Activated T-helper 2 cell treated with anti-CD3 and anti-CD28 coated beads, Interferon-gamma antibody, Interleukin-2, Interleukin-4, amounts not matched to agents 10 μg/mL and 5 μg/mL and 100 μg/mL, durations not matched to agents 14 hours and 24 hours and 36 hours (primary cell): ENCODE results near the gene VCAN. TPM values are rescaled to one million over a fixed set of nuclear protein-coding genes. Genes with fewer than 3 reads are reported as not detected.

Source experiments
- DNase-seq: peaks from one replicate; pipeline ENCODE4 v3.0.0; 2021; ENCODE audit warnings: low spot score
- H3K27ac Mint-ChIP-seq: one replicate; pipeline ENCODE4 v1.8.0; 2021; ENCODE audit warnings: mixed read lengths
- H3K27me3 Mint-ChIP-seq: one replicate; pipeline ENCODE4 v1.8.0; 2021; ENCODE audit warnings: low read depth, mixed read lengths
- H3K36me3 Mint-ChIP-seq: one replicate; pipeline ENCODE4 v1.8.0; 2021; ENCODE audit warnings: low read depth, mixed read lengths
- H3K4me1 Mint-ChIP-seq: one replicate; pipeline ENCODE4 v1.8.0; 2021; ENCODE audit warnings: low read depth, mixed read lengths
- H3K4me3 Mint-ChIP-seq: one replicate; pipeline ENCODE4 v1.8.0; 2021; ENCODE audit warnings: low read depth, mild to moderate bottlenecking, moderate library complexity, mixed read lengths
- H3K9me3 Mint-ChIP-seq: one replicate; pipeline ENCODE4 v1.8.0; 2021; ENCODE audit warnings: mixed read lengths
- intact Hi-C: fragments of 100-400 bp; cut with micrococcal nuclease; formaldehyde crosslinking; loops from one replicate; pipeline ENCODE4 v1.15.1; 2023
- total RNA-seq: library from RNA; stranded (reverse); gene quantifications from 2 replicates; pipeline ENCODE4 v1.2.3, GENCODE V29; 2022

VCAN gene
- total RNA-seq, 1 donor from 2014 or later = not detected

DNA sequence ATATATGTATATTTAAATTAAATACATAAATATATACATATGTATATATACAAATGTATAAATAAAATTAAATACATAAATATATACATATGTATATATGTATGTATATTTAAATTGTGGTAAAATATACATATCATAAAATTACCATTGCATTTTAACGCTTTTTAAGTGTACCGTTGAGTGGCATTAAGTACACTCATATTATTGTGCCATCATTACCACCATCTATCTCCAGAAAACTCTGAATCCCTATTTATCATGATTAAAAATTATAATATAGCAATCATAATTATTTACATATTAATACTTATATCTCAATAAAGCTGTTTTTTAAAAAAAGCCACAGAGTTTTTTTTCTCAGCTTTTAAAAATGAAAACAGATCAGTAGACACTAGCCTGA is 27.1 kb upstream of the VCAN start:
- intact Hi-C loops = no loop called here
- H3K27me3 Mint-ChIP-seq = peaks cover 3% of the 10 kb centered on the region
- H3K27ac Mint-ChIP-seq = no peak overlapping the region
- DNase-seq = no peak
- H3K4me1 Mint-ChIP-seq = no peaks in the 10 kb centered on the region
- H3K4me3 Mint-ChIP-seq = no peak overlapping the region
- H3K9me3 Mint-ChIP-seq = no peaks in the 10 kb centered on the region
- no peaks in the 10 kb centered on the region for H3K36me3 Mint-ChIP-seq

DNA sequence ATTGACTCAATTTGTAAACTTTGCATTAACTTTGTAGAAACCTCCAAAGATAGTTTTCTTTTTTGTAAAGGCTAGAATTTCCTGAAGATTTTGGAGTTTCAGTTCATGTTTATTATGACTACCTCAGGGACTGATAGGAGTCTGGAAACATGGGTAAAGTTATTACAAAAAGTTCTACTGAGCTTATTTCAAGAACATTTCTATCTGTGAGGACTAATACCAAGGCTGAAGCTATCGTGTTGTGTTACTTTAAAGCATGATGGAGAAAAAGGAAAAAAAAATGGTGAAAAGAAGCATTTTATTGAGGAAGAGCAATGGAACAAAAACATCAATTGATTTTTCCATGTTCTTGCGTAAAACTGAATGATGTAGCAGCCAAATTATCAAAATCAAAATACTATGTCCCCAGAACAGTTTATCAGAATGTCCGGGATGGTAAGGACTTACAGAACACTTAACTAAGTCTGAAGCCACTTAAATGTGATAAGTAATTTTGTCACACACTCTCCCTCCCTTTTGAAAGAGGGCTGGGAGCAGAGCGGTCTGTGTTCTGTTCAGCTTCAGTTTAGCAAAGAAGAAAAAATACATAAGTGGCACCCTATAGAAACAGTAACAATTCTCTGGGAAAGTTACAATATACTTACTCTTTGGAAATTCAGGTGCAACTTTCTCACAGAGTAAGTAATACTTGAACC is 25.1 kb upstream of the VCAN start:
- no peaks in the 10 kb centered on the region for H3K4me1 Mint-ChIP-seq
- no peaks in the 10 kb centered on the region for H3K9me3 Mint-ChIP-seq
- H3K27ac Mint-ChIP-seq = no peak overlapping the region
- peaks cover 3% of the 10 kb centered on the region for H3K27me3 Mint-ChIP-seq
- intact Hi-C loops = no loop called here
- no peak overlapping the region for H3K4me3 Mint-ChIP-seq
- no peaks in the 10 kb centered on the region for H3K36me3 Mint-ChIP-seq
- no peak for DNase-seq

DNA sequence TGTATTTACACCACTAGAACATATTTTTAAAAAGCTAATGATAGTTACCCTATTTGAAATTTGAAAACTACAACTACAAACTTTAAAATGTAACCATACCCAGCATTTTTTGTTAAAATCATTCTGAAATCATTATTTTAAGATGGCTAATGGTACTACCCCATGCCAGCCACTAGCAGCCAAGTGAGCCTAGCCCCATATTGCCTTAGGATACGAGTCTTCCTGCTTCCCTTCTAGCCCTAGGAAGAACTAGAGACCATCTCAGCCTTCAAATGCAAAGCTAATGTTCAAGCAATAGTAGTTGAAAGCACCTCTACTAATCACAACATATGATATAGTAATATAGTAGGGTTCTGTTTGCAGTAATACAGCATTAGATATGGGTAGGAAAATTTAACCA is 24.0 kb upstream of the VCAN start:
- H3K9me3 Mint-ChIP-seq = no peaks in the 10 kb centered on the region
- H3K4me1 Mint-ChIP-seq = no peaks in the 10 kb centered on the region
- H3K4me3 Mint-ChIP-seq = no peak overlapping the region
- H3K36me3 Mint-ChIP-seq = no peaks in the 10 kb centered on the region
- intact Hi-C loops = no loop called here
- no peak for DNase-seq
- H3K27me3 Mint-ChIP-seq = peaks cover 3% of the 10 kb centered on the region
- no peak overlapping the region for H3K27ac Mint-ChIP-seq

DNA sequence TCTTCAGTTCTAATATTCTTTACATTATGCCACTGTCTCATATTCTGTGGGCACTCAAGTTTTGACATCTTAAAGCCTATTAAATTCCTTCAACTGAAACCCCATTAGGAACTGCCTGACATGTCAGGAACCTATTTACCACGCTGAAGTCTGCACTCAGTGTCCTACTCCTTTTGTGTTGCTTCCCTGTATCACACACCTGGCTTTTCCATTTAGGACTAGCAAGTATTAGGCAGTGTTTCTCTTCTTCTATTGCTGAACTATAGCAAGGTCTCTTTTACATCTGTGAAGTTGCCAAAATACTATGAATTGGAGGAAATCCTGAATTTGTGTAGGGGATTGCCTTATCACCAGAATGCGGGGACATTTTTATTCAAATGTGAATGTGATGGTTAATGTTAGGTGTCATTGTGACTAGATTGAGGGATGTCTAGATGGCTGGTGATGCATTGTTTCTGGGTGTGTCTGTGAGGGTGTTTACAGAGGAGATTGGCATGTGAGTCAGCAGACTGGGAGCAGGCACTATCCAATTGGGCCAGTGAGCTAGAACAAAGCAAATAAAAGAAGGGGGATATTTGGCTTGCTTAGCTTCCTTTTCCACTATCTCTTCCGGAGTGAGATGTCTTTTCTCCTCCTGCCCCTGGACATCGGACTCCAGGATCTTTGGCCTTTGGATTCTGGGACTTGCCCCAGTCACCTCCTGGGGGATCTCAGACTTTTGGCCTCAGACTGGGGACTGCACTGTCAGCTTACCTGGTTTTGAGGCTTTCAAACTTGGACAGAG is 21.2 kb upstream of the VCAN start:
- no peak overlapping the region for H3K4me3 Mint-ChIP-seq

DNA sequence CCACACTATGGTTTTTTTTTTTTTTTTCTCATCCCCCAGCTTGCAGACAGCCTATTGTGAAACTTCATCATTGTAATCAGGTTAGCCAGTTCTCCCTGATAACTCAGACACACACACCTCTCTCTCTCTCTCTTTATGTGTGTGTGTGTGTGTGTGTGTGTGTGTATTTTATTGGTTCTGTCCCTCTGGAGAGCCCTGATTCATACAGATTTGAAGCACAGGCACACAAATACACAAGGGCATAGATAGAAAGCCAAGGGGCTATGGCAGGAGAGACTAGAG is 20.6 kb upstream of the VCAN start:
- no peaks in the 10 kb centered on the region for H3K36me3 Mint-ChIP-seq
- H3K27ac Mint-ChIP-seq = no peak overlapping the region
- H3K4me1 Mint-ChIP-seq = no peaks in the 10 kb centered on the region
- no peak overlapping the region for H3K4me3 Mint-ChIP-seq
- peaks cover 3% of the 10 kb centered on the region for H3K27me3 Mint-ChIP-seq
- intact Hi-C loops = no loop called here
- peaks cover 25% of the 10 kb centered on the region for H3K9me3 Mint-ChIP-seq
- DNase-seq = no peak

More for the DNA sequence above, 21.2 kb upstream of the VCAN start:
- Mint-ChIP-seq H3K27ac (no peak overlapping the region), H3K27me3 (peaks cover 3% of the 10 kb centered on the region), H3K9me3 (peaks cover 25% of the 10 kb centered on the region), H3K4me1 (no peaks in the 10 kb centered on the region), H3K36me3 (no peaks in the 10 kb centered on the region)
- DNase-seq = no peak
- intact Hi-C loops = no loop called here

DNA sequence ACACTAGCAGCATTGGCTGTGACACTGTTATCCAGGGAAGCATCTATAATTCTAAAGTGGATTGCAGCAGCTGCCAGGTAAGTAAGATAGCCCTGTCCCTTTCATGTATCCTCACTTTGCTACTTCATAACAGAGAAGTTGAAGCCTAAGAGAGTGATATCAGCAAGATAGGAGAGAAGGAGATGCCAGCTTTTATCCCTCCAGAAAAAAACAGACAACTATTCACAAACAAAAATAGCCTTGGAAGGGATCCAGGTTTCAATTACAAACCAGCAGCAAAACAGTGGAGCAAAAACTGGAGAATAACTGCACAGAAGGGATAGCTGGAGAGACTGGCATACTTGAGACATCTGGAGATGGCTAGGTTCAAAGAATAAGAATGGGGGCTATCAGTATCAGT is 19.6 kb upstream of the VCAN start:
- H3K27me3 Mint-ChIP-seq = peaks cover 3% of the 10 kb centered on the region
- H3K4me3 Mint-ChIP-seq = no peak overlapping the region
- intact Hi-C loops = no loop called here
- no peaks in the 10 kb centered on the region for H3K36me3 Mint-ChIP-seq
- DNase-seq = no peak
- H3K27ac Mint-ChIP-seq = no peak overlapping the region
- H3K9me3 Mint-ChIP-seq = peaks cover 28% of the 10 kb centered on the region
- H3K4me1 Mint-ChIP-seq = no peaks in the 10 kb centered on the region

DNA sequence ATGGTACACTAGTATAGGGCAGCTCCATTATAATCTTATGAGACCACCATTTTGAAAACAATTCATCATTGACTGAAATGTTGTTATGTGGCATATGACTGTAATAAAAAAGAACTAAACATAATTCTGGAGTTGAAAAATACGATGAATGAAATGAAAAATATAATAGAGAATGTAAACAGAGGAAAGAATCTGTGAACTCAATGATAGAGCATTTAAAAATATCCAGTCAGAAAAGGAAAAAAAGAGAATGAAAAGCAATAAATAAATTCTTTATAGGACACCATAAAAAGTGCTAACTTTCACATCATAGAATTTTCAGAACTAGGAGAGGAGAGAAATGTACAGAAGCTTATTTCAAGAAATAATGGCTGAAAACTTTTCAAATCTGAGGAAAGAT is 17.6 kb upstream of the VCAN start:
- Mint-ChIP-seq H3K27me3 (no peaks in the 10 kb centered on the region), H3K36me3 (no peaks in the 10 kb centered on the region), H3K9me3 (peaks cover 31% of the 10 kb centered on the region), H3K4me3 (no peak overlapping the region), H3K27ac (no peak overlapping the region), H3K4me1 (no peaks in the 10 kb centered on the region)
- intact Hi-C loops = no loop called here
- DNase-seq = no peak

DNA sequence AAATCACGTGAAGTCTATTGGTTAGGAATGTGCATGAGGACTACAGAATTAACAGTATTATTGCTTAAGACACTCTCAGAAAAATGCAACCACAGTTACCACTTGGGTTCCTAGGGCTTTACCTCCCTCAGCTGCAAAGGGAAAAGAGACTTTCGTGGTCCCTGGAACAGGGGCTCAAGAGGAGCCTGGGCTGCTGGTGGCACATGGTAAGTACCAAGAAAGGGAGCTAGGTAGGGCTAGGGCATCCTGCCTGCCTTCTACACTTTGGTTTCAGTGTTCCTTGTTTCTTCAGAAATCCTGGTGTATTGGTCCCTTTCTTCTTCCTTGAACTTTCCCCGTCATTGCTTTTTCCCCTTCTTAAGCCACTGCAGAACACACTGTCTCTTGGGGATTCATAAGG is 7.3 kb upstream of the VCAN start:
- Mint-ChIP-seq H3K27me3 (peaks cover 21% of the 10 kb centered on the region), H3K27ac (no peak overlapping the region), H3K4me3 (no peak overlapping the region), H3K36me3 (no peaks in the 10 kb centered on the region), H3K4me1 (no peaks in the 10 kb centered on the region), H3K9me3 (peaks cover 4% of the 10 kb centered on the region)
- DNase-seq = no peak
- intact Hi-C loops = no loop called here

DNA sequence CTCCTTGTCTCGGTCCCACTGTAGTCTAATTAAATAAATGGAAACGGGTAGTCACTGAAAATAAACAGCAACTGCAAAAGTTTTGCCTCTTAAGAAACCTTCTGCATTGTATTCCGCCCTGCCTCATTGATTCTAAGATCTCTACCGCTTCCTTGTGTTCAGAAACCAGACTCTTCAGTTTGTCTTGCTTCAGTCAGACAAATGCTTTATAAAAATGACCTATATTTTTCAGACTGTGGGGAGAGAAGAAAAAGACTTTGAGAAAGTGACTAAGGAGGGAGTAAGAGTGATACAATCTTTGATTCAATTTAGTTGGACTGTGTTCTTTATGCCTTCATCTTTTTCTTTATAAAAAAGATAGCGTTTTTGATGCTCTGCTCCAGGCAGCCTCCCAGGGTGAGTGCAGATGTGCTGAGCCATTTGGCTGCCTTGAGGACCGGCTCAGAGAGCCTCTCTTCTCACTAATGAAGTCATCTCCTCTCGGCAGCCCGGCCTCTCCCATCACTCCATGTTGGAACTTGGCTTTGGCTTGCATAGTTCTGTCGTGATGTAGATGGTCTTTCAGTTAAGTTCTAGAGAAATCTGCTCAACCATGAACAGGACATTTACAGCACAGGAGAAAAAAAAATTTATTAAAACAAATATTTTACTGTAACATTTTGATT is 4.0 kb upstream of the VCAN start:
- no peak overlapping the region for H3K4me3 Mint-ChIP-seq
- no peaks in the 10 kb centered on the region for H3K36me3 Mint-ChIP-seq
- DNase-seq = no peak
- H3K27me3 Mint-ChIP-seq = peaks cover 53% of the 10 kb centered on the region
- no peak overlapping the region for H3K27ac Mint-ChIP-seq
- peaks cover 10% of the 10 kb centered on the region for H3K4me1 Mint-ChIP-seq
- peaks cover 4% of the 10 kb centered on the region for H3K9me3 Mint-ChIP-seq
- intact Hi-C loops = no loop called here

DNA sequence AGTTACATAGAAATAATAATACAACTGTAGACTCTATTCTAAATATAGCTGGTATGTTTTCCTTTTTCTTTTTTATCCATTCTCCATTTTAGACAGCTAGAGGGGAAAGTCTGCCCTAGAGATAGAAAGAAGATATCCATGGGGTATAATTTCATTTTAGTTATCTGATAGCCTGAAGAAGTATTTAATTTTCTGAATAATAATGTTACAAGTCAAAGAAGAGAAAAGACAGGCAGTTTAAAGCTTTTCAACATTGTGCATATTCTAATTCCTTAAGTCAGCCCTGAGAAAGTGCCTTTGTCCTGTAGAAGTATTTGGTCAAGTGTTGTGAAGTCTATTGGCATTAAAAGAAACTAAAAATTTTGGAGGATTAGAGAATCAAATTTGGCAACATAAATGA is 2.5 kb upstream of the VCAN start:
- Mint-ChIP-seq H3K36me3 (no peaks in the 10 kb centered on the region), H3K27me3 (peaks cover 68% of the 10 kb centered on the region), H3K27ac (no peak overlapping the region), H3K4me3 (no peak overlapping the region), H3K9me3 (peaks cover under 1% of the 10 kb centered on the region), H3K4me1 (peaks cover 18% of the 10 kb centered on the region)
- intact Hi-C loops = no loop called here
- no peak for DNase-seq

DNA sequence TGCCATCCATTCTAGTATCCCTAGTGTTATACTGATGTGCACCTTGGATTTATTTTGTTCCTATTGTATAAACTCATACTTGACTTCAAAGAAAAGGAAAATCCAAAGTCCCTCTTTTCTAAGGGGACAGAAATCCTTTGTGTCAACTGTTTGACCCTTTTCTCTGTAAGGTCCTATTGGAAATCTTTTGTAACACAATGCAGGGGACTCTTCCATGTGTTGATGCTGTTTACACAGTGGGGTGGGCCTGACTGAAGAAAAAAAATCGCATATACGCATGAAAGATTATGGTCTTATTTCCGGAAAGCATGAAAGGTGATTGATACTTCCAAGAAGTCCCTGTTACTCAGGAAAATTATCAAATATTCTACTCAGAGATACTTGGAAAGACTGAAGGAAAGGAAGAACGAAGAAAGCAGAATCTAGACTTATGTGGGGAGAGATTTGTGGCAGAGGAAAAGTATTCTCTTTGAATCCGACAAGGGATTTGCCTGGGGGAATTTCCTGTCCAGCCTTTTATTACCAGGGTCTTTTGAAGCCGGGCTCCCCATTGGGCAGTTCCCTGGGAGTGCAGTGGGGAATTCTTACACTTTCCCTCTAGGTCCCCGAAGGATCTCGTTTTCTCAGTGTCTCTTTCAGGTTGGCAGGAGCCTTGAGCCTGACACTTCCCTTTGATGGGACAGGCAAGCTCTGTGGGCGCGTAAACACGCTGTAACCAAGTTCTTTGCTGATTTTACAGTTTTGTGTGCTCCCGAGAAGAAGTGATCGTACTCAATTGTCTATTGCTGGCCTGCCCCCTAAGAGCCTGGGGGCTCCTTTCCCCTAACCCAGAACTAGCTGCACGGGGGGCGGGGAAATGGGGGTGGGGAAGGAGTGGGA is 779 bp upstream of the VCAN start:
- Mint-ChIP-seq H3K9me3 (no peaks in the 10 kb centered on the region), H3K27ac (no peak overlapping the region), H3K4me3 (no peak overlapping the region), H3K36me3 (no peaks in the 10 kb centered on the region), H3K27me3 (peaks cover 81% of the 10 kb centered on the region), H3K4me1 (peaks cover 20% of the 10 kb centered on the region)
- intact Hi-C loops = loop anchor here (5.0 to 10.0 kb wide), 3 partner anchors 244 to 1113 kb away; partner anchors contain the start of genes TMEM167A and XRCC4
- no peak for DNase-seq

DNA sequence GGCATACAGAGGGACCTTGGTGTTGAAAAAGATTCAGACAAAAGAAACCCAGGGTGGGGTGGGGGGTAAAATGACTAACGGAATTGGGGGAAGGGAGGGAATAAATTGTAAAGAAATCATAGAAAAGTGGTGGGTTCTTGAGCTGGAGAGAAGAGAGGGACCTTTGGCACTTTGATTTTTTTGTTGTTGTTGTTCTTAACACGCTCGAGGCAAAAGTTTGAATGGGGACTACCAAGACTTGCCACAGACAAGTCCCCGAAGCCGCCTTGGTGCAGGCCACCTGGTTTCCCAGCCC is 616 bp downstream of the VCAN start:
- no peaks in the 10 kb centered on the region for H3K36me3 Mint-ChIP-seq
- peaks cover 20% of the 10 kb centered on the region for H3K4me1 Mint-ChIP-seq

More for the DNA sequence above, 616 bp downstream of the VCAN start:
- H3K4me3 Mint-ChIP-seq = peak overlapping the region; percentile 40
- H3K27me3 Mint-ChIP-seq = peaks cover 87% of the 10 kb centered on the region
- no peak for DNase-seq
- no peaks in the 10 kb centered on the region for H3K9me3 Mint-ChIP-seq
- no peak overlapping the region for H3K27ac Mint-ChIP-seq
- intact Hi-C loops = loop anchor here (5.0 to 10.0 kb wide), 3 partner anchors 243 to 1115 kb away; partner anchors contain the start of genes TMEM167A and XRCC4
